SK-N-SH (cell line): ENCODE data around the gene AXIN2.

Experiments
- FOXJ3 ChIP-seq: sonication (generic); formaldehyde crosslinking; IDR thresholded peaks from 2 replicates; pipeline ENCODE4 v1.5.1; 2020; ENCODE audit warnings: mild to moderate bottlenecking, missing genetic modification reagents
- NFIC ChIP-seq: IDR thresholded peaks from 2 replicates; pipeline ENCODE4 v1.4.0; 2012; ENCODE audit warnings: borderline replicate concordance
- RAD21 ChIP-seq: IDR thresholded peaks from 2 replicates; pipeline ENCODE4 v1.6.1; 2012; ENCODE audit warnings: mild to moderate bottlenecking, low read length
- TF ChIP-seq, protein P1 (sequence below): fragments of 200-600 bp; sonication (generic); IDR thresholded peaks from 2 replicates; pipeline ENCODE4 v1.6.1; 2017; ENCODE audit warnings: antibody characterized with exemption, mild to moderate bottlenecking, moderate library complexity
- TF ChIP-seq, protein P2 (sequence below): fragments of 150-350 bp; IDR thresholded peaks from 2 replicates; pipeline ENCODE4 v1.6.1; 2017; ENCODE audit warnings: antibody characterized with exemption, low read length, low read depth, borderline replicate concordance

DNA sequence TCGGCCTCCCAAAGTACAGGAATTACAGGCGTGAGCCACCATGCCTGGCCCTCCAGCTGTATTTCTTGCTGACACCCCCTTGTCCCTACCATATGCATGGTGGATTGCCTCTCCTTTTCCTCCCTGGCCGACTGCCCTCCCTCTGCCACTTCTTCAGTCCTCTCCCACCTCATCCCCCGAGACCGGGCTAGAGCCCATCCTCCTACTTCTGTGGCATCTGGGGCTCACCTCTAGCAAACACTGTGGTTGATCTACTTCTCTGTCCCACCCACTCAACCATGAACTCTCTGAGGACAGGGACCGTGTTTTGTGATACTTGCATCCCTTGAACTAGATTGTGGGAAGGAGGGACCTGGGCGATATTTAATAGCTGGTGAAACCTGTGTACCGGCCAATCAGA lies 7.5 kb upstream of the AXIN2 start:
- TF ChIP-seq, protein P1, sequence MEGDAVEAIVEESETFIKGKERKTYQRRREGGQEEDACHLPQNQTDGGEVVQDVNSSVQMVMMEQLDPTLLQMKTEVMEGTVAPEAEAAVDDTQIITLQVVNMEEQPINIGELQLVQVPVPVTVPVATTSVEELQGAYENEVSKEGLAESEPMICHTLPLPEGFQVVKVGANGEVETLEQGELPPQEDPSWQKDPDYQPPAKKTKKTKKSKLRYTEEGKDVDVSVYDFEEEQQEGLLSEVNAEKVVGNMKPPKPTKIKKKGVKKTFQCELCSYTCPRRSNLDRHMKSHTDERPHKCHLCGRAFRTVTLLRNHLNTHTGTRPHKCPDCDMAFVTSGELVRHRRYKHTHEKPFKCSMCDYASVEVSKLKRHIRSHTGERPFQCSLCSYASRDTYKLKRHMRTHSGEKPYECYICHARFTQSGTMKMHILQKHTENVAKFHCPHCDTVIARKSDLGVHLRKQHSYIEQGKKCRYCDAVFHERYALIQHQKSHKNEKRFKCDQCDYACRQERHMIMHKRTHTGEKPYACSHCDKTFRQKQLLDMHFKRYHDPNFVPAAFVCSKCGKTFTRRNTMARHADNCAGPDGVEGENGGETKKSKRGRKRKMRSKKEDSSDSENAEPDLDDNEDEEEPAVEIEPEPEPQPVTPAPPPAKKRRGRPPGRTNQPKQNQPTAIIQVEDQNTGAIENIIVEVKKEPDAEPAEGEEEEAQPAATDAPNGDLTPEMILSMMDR, result no peak
- no peak for TF ChIP-seq FOXJ3 (CRISPR knock-in tag)
- no peak for TF ChIP-seq RAD21
- TF ChIP-seq, protein P2, sequence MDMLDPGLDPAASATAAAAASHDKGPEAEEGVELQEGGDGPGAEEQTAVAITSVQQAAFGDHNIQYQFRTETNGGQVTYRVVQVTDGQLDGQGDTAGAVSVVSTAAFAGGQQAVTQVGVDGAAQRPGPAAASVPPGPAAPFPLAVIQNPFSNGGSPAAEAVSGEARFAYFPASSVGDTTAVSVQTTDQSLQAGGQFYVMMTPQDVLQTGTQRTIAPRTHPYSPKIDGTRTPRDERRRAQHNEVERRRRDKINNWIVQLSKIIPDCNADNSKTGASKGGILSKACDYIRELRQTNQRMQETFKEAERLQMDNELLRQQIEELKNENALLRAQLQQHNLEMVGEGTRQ, result no peak
- TF ChIP-seq NFIC, result no peak
